Loucy (cell line): Measurements from ENCODE around the gene MT1H.
"Not testable (repeated sequence)": the region's sequence is repeated elsewhere in the genome, so short reads cannot be mapped to it uniquely, and the experiment has no call there.

Experiments
- H2AFZ ChIP-seq: fragments of 200-600 bp; sonication (generic); 2 replicates; pipeline ENCODE4 v1.6.0; 2016; ENCODE audit warnings: antibody characterized with exemption, mild to moderate bottlenecking, low read length, moderate library complexity
- H3F3A ChIP-seq: fragments of 200-600 bp; 2 replicates; pipeline ENCODE4 v1.6.0; 2016; ENCODE audit warnings: antibody characterized with exemption, low read depth, mild to moderate bottlenecking
- H3K27me3 ChIP-seq: fragments of 200-600 bp; sonication (generic); 2 replicates; pipeline ENCODE4 v1.6.1; 2014; ENCODE audit warnings: low read length, mild to moderate bottlenecking; ENCODE audit not compliant: insufficient read depth, poor library complexity, severe bottlenecking
- H3K36me3 ChIP-seq: fragments of 200-600 bp; sonication (generic); 2 replicates; pipeline ENCODE4 v1.6.1; 2016; ENCODE audit warnings: low read length; ENCODE audit not compliant: insufficient read depth
- H3K4me1 ChIP-seq: fragments of 200-600 bp; sonication (generic); 2 replicates; pipeline ENCODE4 v1.5.1; 2014; ENCODE audit warnings: low read length, mild to moderate bottlenecking; ENCODE audit not compliant: insufficient read depth, poor library complexity, severe bottlenecking
- H3K4me2 ChIP-seq: fragments of 200-600 bp; sonication (generic); 2 replicates; pipeline ENCODE4 v1.6.0; 2014; ENCODE audit warnings: antibody characterized with exemption, low read length, low read depth, mild to moderate bottlenecking; ENCODE audit not compliant: poor library complexity, severe bottlenecking
- H3K4me3 ChIP-seq: fragments of 200-600 bp; sonication (generic); 2 replicates; pipeline ENCODE4 v1.5.1; 2014; ENCODE audit warnings: low read length, mild to moderate bottlenecking, mixed read lengths; ENCODE audit not compliant: poor library complexity, severe bottlenecking
- H3K79me2 ChIP-seq: fragments of 200-600 bp; sonication (generic); 2 replicates; pipeline ENCODE4 v1.6.1; 2014; ENCODE audit warnings: low read length; ENCODE audit not compliant: insufficient read depth
- H3K9ac ChIP-seq: fragments of 200-600 bp; sonication (generic); 2 replicates; pipeline ENCODE4 v1.6.0; 2014; ENCODE audit warnings: mild to moderate bottlenecking, low read depth, low read length, moderate library complexity; ENCODE audit not compliant: poor library complexity, severe bottlenecking
- H3K9me2 ChIP-seq: fragments of 200-600 bp; sonication (generic); replicated peaks from 2 replicates; pipeline ENCODE4 v1.6.1; 2016; ENCODE audit warnings: low read depth, low read length, mixed read lengths
- H3K9me3 ChIP-seq: fragments of 200-600 bp; sonication (generic); 2 replicates; pipeline ENCODE4 v1.6.1; 2014; ENCODE audit warnings: mild to moderate bottlenecking, antibody characterized with exemption, low read length, low read depth; ENCODE audit not compliant: insufficient read depth
- H4K20me1 ChIP-seq: fragments of 200-600 bp; sonication (generic); 2 replicates; pipeline ENCODE4 v1.6.0; 2014; ENCODE audit warnings: antibody characterized with exemption, low read length, mild to moderate bottlenecking; ENCODE audit not compliant: insufficient read depth, poor library complexity, severe bottlenecking
- EZH2phosphoT487 ChIP-seq: fragments of 200-600 bp; IDR thresholded peaks from 2 replicates; pipeline ENCODE4 v1.6.1; 2018; ENCODE audit warnings: antibody characterized with exemption, mild to moderate bottlenecking, moderate library complexity, borderline replicate concordance
- TF ChIP-seq, protein P1 (sequence below): fragments of 200-600 bp; sonication (generic); conservative IDR thresholded peaks from 2 replicates; pipeline ENCODE4 v1.5.1; 2014; ENCODE audit warnings: mild to moderate bottlenecking, antibody characterized with exemption, low read length

The MT1H gene

DNA sequence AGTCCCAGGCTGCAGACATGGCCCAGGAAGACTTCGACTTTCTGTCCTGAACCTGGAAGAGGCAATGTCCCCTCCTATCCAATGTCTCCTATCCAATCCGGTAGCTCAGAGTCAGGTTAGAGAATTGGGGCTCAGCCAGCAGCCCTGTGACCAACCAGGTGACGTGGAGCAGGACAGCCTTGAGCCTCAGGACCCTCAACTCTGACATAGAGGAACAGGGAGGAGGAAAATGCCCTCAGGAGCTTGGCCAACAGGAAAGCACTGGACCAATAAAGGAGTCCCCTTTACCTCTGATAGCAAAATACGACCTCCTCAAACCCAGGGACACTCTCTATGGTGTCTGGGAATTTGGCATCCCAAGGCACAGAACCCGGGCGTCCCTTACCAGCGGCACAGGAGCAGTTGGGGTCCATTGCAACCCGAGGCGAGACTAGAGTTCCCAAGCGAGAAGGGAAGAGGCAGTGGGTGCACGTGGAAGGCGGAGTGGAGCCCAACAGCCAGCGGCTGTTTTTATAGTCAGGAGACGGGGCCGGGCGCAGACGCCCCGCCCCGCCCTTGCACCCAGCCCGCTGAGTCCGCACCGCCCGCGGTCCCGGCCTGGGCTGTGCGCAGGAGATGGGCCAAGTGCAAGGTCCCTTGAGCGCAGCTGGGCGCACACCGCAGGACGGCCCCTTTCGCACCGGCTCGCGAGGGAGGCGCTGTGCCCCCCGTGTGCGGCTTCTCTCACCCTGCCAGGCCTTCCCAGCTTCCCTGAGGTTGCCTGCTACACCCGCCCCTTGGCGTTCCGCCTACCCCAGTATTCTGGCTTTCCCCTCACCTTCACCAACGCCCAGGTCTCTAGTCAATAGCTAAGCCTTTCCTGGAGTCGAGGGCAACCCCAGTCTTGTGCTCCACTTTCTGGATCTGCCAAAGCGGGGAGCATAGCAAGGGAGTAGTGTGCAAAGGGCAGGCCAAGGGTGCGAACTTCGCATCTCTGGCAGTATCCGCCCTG is 1.7 kb upstream of the MT1H start, which contains the start of gene MT1G:
MT1G (minus strand) TSS at position 485 of the 991 bp plus-strand sequence; CDS start at position 413, 72 bp downstream.
- TF ChIP-seq, protein P1, sequence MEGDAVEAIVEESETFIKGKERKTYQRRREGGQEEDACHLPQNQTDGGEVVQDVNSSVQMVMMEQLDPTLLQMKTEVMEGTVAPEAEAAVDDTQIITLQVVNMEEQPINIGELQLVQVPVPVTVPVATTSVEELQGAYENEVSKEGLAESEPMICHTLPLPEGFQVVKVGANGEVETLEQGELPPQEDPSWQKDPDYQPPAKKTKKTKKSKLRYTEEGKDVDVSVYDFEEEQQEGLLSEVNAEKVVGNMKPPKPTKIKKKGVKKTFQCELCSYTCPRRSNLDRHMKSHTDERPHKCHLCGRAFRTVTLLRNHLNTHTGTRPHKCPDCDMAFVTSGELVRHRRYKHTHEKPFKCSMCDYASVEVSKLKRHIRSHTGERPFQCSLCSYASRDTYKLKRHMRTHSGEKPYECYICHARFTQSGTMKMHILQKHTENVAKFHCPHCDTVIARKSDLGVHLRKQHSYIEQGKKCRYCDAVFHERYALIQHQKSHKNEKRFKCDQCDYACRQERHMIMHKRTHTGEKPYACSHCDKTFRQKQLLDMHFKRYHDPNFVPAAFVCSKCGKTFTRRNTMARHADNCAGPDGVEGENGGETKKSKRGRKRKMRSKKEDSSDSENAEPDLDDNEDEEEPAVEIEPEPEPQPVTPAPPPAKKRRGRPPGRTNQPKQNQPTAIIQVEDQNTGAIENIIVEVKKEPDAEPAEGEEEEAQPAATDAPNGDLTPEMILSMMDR, result no peak
- no peak for TF ChIP-seq EZH2phosphoT487
- no peaks in the 10 kb centered on the region for H3K79me2 ChIP-seq
- H4K20me1 ChIP-seq, result no peaks in the 10 kb centered on the region
- no peak within 1 kb of the TSS for H3K4me3 ChIP-seq
- no peak within 1 kb of the TSS for H3K4me2 ChIP-seq
- no peak within 1 kb of the TSS for H2AFZ ChIP-seq
- no peaks in the 10 kb centered on the region for H3F3A ChIP-seq
- no peaks in the 10 kb centered on the region for H3K9me3 ChIP-seq
- no peaks in the 10 kb centered on the region for H3K36me3 ChIP-seq
- H3K4me1 ChIP-seq, result no peaks in the 10 kb centered on the region
- no peak within 1 kb of the TSS for H3K9ac ChIP-seq
- H3K27me3 ChIP-seq, result no peaks in the 10 kb centered on the region
- no peaks in the 10 kb centered on the region for H3K9me2 ChIP-seq

DNA sequence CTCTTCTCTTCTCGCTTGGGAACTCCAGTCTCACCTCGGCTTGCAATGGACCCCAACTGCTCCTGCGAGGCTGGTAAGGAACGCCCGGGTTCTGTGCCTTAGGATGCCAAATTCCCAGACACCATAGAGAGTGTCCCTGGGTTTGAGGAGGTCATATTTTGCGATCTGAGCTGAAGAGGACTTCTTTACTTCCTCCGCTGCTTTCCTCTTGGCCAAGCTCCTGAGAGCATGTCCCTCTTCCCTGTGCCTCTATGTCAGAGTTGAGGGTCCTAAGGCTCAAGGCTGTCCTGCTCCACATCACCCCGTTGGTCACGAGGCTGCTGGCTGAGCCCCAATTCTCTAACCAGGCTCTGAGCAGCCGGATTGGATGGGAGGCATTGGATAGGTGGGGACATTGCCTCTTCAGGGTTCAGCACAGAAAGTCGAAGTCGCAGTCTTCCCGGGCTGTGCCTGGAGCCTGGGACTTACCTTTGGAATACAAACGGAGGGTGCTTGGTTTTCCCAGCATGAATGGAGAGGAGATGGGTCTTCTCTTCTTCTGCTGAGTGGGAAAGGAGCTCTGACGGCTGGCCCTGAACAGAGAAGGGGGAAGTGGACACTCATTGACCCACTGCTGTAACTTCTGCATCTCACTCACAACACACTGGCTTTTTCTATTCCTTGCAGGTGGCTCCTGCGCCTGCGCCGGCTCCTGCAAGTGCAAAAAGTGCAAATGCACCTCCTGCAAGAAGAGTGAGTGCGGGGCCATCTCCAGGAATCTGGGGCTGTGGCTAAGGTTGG is 416 bp downstream of the MT1H start:
- Histone ChIP-seq H3F3A (no peaks in the 10 kb centered on the region), H2AFZ (no peak overlapping the region), H3K4me1 (no peaks in the 10 kb centered on the region), H3K9me3 (no peaks in the 10 kb centered on the region), H3K4me3 (no peak overlapping the region), H3K4me2 (no peak overlapping the region), H3K36me3 (no peaks in the 10 kb centered on the region), H4K20me1 (no peaks in the 10 kb centered on the region), H3K79me2 (no peaks in the 10 kb centered on the region), H3K9me2 (no peaks in the 10 kb centered on the region), H3K27me3 (no peaks in the 10 kb centered on the region), H3K9ac (no peak overlapping the region)
- no peak for TF ChIP-seq EZH2phosphoT487
- TF ChIP-seq, protein P1, result no peak

DNA sequence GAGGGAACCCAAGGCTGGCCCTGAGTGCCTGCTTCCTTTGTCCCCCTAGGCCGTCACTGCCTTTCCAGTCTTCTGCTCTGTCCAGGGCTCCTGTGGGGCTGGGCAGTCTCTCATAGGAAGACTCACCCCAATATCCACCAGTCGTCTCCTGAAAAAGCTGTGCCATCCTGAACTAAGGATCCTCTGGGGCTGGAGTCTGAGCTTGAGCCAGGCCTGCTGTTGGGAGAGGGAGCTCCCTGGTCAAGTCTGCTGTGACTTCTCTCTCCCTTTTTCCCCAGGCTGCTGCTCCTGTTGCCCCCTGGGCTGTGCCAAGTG is 963 bp downstream of the MT1H start:
- no peak overlapping the region for H3K4me3 ChIP-seq
- no peaks in the 10 kb centered on the region for H3K9me2 ChIP-seq
- H3K79me2 ChIP-seq, result no peaks in the 10 kb centered on the region
- H3F3A ChIP-seq, result no peaks in the 10 kb centered on the region
- TF ChIP-seq, protein P1, result no peak
- TF ChIP-seq EZH2phosphoT487, result no peak
- H3K4me1 ChIP-seq, result no peaks in the 10 kb centered on the region
- no peaks in the 10 kb centered on the region for H3K36me3 ChIP-seq
- no peak overlapping the region for H3K4me2 ChIP-seq
- H2AFZ ChIP-seq, result no peak overlapping the region
- H3K27me3 ChIP-seq, result no peaks in the 10 kb centered on the region
- H4K20me1 ChIP-seq, result no peaks in the 10 kb centered on the region
- no peak overlapping the region for H3K9ac ChIP-seq
- H3K9me3 ChIP-seq, result no peaks in the 10 kb centered on the region

GRCh38 chr16:56671691-56672090 is 2.1 kb downstream of the MT1H start:
- H3K4me1 ChIP-seq, H3K9me3 ChIP-seq, H2AFZ ChIP-seq, H4K20me1 ChIP-seq, H3K4me3 ChIP-seq, H3K4me2 ChIP-seq, H3K36me3 ChIP-seq, H3K9me2 ChIP-seq, H3K79me2 ChIP-seq, H3K27me3 ChIP-seq, H3F3A ChIP-seq, H3K9ac ChIP-seq: not testable (repeated sequence)

DNA sequence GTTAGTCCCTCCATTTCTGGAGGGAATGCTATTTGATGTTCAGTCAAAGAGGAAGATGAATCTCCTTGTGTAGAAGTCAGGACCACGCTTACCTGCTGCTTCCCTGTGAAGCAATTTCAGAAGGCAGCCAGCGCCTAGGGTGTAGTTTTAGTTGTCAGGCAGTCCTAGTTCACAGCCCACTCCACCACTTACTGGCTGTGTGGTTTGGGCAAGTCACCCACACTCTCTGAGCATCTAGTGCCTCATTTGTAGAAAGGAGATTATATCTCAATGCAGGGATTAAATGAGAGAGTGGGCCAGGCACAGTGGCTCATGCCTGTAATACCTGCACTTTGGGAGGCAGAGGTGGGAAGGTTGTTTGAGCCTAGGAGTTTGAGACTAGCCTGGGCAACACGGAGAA is 2.6 kb downstream of the MT1H start:
- not testable (repeated sequence) for H3K4me1 ChIP-seq, H3K9ac ChIP-seq, H2AFZ ChIP-seq, H3F3A ChIP-seq, H3K79me2 ChIP-seq, H3K9me3 ChIP-seq, H4K20me1 ChIP-seq, H3K9me2 ChIP-seq, H3K27me3 ChIP-seq, H3K4me3 ChIP-seq, H3K4me2 ChIP-seq, H3K36me3 ChIP-seq
